Activated naive CD4-positive, alpha-beta T cell treated with anti-CD3 and anti-CD28 coated beads for 36 hours (primary cell): Measurements from ENCODE around the gene TAF4. TPM values are rescaled to one million over a fixed set of nuclear protein-coding genes. Genes with fewer than 3 reads are reported as not detected.
"Not testable (repeated sequence)": the region's sequence is repeated elsewhere in the genome, so short reads cannot be mapped to it uniquely, and the experiment has no call there.

Experiments
- CTCF ChIA-PET: fragments of 350-600 bp; sonication (Branson Sonifier 250); formaldehyde crosslinking; loops from one replicate; lab custom pipeline; 2021; ENCODE audit warnings: antibody characterized with exemption; lab: Charles Lee
- DNase-seq: peaks from one replicate; pipeline ENCODE4 v3.0.0-alpha.2; 2020
- H3K27ac Mint-ChIP-seq: one replicate; pipeline ENCODE4 v1.8.0; 2021; ENCODE audit warnings: mild to moderate bottlenecking, mixed read lengths
- H3K27me3 Mint-ChIP-seq: one replicate; pipeline ENCODE4 v1.8.0; 2021; ENCODE audit warnings: low read depth, mixed read lengths
- H3K36me3 Mint-ChIP-seq: one replicate; pipeline ENCODE4 v1.8.0; 2021; ENCODE audit warnings: low read depth, mixed read lengths
- H3K4me1 Mint-ChIP-seq: one replicate; pipeline ENCODE4 v1.8.0; 2021; ENCODE audit warnings: low read depth, mixed read lengths
- H3K4me3 Mint-ChIP-seq: one replicate; pipeline ENCODE4 v1.8.0; 2021; ENCODE audit warnings: mild to moderate bottlenecking, moderate library complexity, mixed read lengths
- H3K9me3 Mint-ChIP-seq: one replicate; pipeline ENCODE4 v1.8.0; 2021; ENCODE audit warnings: mixed read lengths
- intact Hi-C: fragments of 100-400 bp; cut with micrococcal nuclease; formaldehyde crosslinking; loops from one replicate; pipeline ENCODE4 v1.15.1; 2023
- total RNA-seq, 2 experiments: library from RNA; stranded (reverse); gene quantifications; one replicate each; pipeline ENCODE4 v1.2.3, GENCODE V29; 2021

The TAF4 gene
- total RNA-seq, 2 experiments from 2014 or later: 15.0 to 15.4 TPM

- Mint-ChIP-seq H3K36me3 (peaks cover 4% of the 10 kb centered on the region), H3K27ac (no peak overlapping the region), H3K4me1 (peaks cover 59% of the 10 kb centered on the region), H3K9me3 (no peaks in the 10 kb centered on the region), H3K27me3 (no peaks in the 10 kb centered on the region), H3K4me3 (no peak overlapping the region)
- intact Hi-C loops: no loop called here
- DNase-seq: no peak
- CTCF ChIA-PET: no interaction called here
These were observed 3.7 kb downstream of the TAF4 start for GRCh38 chr20:62061851-62062423.

GRCh38 chr20:62060631-62061541 lies 4.8 kb downstream of the TAF4 start:
- no peak for DNase-seq
- Mint-ChIP-seq H3K27me3 (no peaks in the 10 kb centered on the region), H3K36me3 (peaks cover 4% of the 10 kb centered on the region), H3K9me3 (no peaks in the 10 kb centered on the region), H3K4me3 (no peak overlapping the region), H3K27ac (no peak overlapping the region), H3K4me1 (peaks cover 58% of the 10 kb centered on the region)
- CTCF ChIA-PET: no interaction called here
- intact Hi-C loops: no loop called here

GRCh38 chr20:62059920-62060630 lies 5.6 kb downstream of the TAF4 start:
- Mint-ChIP-seq H3K27me3 (no peaks in the 10 kb centered on the region), H3K4me1 (peaks cover 59% of the 10 kb centered on the region), H3K27ac (no peak overlapping the region), H3K9me3 (no peaks in the 10 kb centered on the region), H3K4me3 (no peak overlapping the region), H3K36me3 (peaks cover 6% of the 10 kb centered on the region)
- CTCF ChIA-PET: no interaction called here
- intact Hi-C loops: no loop called here
- no peak for DNase-seq

GRCh38 chr20:62059401-62059800 lies 6.3 kb downstream of the TAF4 start:
- no peaks in the 10 kb centered on the region for H3K27me3 Mint-ChIP-seq
- H3K27ac Mint-ChIP-seq: no peak overlapping the region
- peaks cover 66% of the 10 kb centered on the region for H3K4me1 Mint-ChIP-seq
- CTCF ChIA-PET: no interaction called here
- DNase-seq: no peak
- no peak overlapping the region for H3K4me3 Mint-ChIP-seq
- intact Hi-C loops: no loop called here
- H3K9me3 Mint-ChIP-seq: no peaks in the 10 kb centered on the region
- peaks cover 6% of the 10 kb centered on the region for H3K36me3 Mint-ChIP-seq

GRCh38 chr20:62058941-62059340 lies 6.7 kb downstream of the TAF4 start:
- Mint-ChIP-seq H3K27me3 (no peaks in the 10 kb centered on the region), H3K4me3 (no peak overlapping the region), H3K9me3 (no peaks in the 10 kb centered on the region), H3K4me1 (peaks cover 67% of the 10 kb centered on the region), H3K27ac (no peak overlapping the region), H3K36me3 (peaks cover 4% of the 10 kb centered on the region)
- intact Hi-C loops: no loop called here
- DNase-seq: no peak
- CTCF ChIA-PET: no interaction called here

GRCh38 chr20:62056975-62057374 lies 8.7 kb downstream of the TAF4 start:
- Mint-ChIP-seq H3K4me1 (peaks cover 57% of the 10 kb centered on the region), H3K27ac (no peak overlapping the region), H3K27me3 (no peaks in the 10 kb centered on the region), H3K36me3 (peaks cover 2% of the 10 kb centered on the region), H3K9me3 (no peaks in the 10 kb centered on the region), H3K4me3 (no peak overlapping the region)
- intact Hi-C loops: no loop called here
- CTCF ChIA-PET: no interaction called here
- no peak for DNase-seq

GRCh38 chr20:62056377-62056776 lies 9.3 kb downstream of the TAF4 start:
- CTCF ChIA-PET: no interaction called here
- Mint-ChIP-seq H3K27me3 (no peaks in the 10 kb centered on the region), H3K9me3 (no peaks in the 10 kb centered on the region), H3K4me1 (peaks cover 57% of the 10 kb centered on the region), H3K4me3 (no peak overlapping the region), H3K36me3 (peaks cover 2% of the 10 kb centered on the region), H3K27ac (no peak overlapping the region)
- intact Hi-C loops: no loop called here
- DNase-seq: no peak

GRCh38 chr20:62055862-62056115 lies 9.9 kb downstream of the TAF4 start:
- H3K4me3 Mint-ChIP-seq, intact Hi-C loops, H3K36me3 Mint-ChIP-seq, H3K27me3 Mint-ChIP-seq, CTCF ChIA-PET, H3K9me3 Mint-ChIP-seq, DNase-seq, H3K27ac Mint-ChIP-seq: not testable (repeated sequence)
- H3K4me1 Mint-ChIP-seq: peaks cover 54% of the 10 kb centered on the region

GRCh38 chr20:62055106-62055861 lies 10.4 kb downstream of the TAF4 start:
- CTCF ChIA-PET: no interaction called here
- peaks cover 52% of the 10 kb centered on the region for H3K4me1 Mint-ChIP-seq
- H3K27ac Mint-ChIP-seq: no peak overlapping the region
- no peaks in the 10 kb centered on the region for H3K9me3 Mint-ChIP-seq
- peaks cover 4% of the 10 kb centered on the region for H3K36me3 Mint-ChIP-seq
- H3K27me3 Mint-ChIP-seq: no peaks in the 10 kb centered on the region
- intact Hi-C loops: no loop called here
- DNase-seq: no peak
- H3K4me3 Mint-ChIP-seq: no peak overlapping the region

- CTCF ChIA-PET: no interaction called here
- H3K9me3 Mint-ChIP-seq: no peaks in the 10 kb centered on the region
- peaks cover 51% of the 10 kb centered on the region for H3K4me1 Mint-ChIP-seq
- H3K27me3 Mint-ChIP-seq: no peaks in the 10 kb centered on the region
- DNase-seq: no peak
- intact Hi-C loops: no loop called here
- H3K4me3 Mint-ChIP-seq: no peak overlapping the region
- no peak overlapping the region for H3K27ac Mint-ChIP-seq
- H3K36me3 Mint-ChIP-seq: peaks cover 4% of the 10 kb centered on the region
These were observed 11.2 kb downstream of the TAF4 start for GRCh38 chr20:62054451-62054953.

GRCh38 chr20:62053465-62054196 lies 12.1 kb downstream of the TAF4 start:
- peaks cover 4% of the 10 kb centered on the region for H3K36me3 Mint-ChIP-seq
- CTCF ChIA-PET: no interaction called here
- H3K4me1 Mint-ChIP-seq: peaks cover 49% of the 10 kb centered on the region
- intact Hi-C loops: no loop called here
- no peaks in the 10 kb centered on the region for H3K9me3 Mint-ChIP-seq
- no peaks in the 10 kb centered on the region for H3K27me3 Mint-ChIP-seq
- no peak for DNase-seq
- H3K4me3 Mint-ChIP-seq: no peak overlapping the region
- H3K27ac Mint-ChIP-seq: no peak overlapping the region
